Cardiac fibroblast (primary cell): ENCODE results near the gene NOG.

Experiments
- DNase-seq, 2 donors: peaks; one replicate each; pipeline versions ENCODE4 v3.0.0 to v3.0.0-alpha.2; 2010; ENCODE audit warnings: low read depth in 2 of 2
- H3K4me3 ChIP-seq, 2 donors: replicated peaks in 1 of 2; 1 replicate in 1 of 2; 2 replicates in 1 of 2; pipeline ENCODE4 v1.5.1; 2011; ENCODE audit warnings: low read depth in 2 of 2, low read length in 2 of 2, mild to moderate bottlenecking in 2 of 2, moderate library complexity in 1 of 2
- TF ChIP-seq, protein P1 (sequence below): IDR thresholded peaks from one replicate; pipeline ENCODE4 v1.5.1; 2011; ENCODE audit warnings: low read depth, mild to moderate bottlenecking, low read length, inconsistent platforms

The NOG gene

DNA sequence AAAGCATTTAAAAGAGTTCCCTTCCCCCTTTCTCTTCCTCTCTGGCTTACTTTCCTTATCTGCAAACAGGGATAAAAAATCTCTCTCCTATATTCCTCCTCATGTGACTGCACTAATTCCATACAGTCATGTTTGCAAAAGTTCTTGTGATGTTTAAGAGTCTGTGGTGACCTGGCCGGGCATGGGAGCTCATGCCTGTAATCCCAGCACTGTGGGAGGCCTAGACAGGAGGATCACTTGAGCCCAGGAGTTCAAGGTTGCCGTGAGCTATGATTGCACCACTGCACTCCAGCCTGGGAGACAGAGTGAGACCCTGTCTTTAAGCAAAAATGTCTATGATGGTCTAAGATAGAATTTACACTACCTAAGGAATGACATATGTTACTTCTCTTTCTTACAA is 19.6 kb downstream of the NOG start:
- H3K4me3 ChIP-seq, result no peak overlapping the region
- TF ChIP-seq, protein P1, sequence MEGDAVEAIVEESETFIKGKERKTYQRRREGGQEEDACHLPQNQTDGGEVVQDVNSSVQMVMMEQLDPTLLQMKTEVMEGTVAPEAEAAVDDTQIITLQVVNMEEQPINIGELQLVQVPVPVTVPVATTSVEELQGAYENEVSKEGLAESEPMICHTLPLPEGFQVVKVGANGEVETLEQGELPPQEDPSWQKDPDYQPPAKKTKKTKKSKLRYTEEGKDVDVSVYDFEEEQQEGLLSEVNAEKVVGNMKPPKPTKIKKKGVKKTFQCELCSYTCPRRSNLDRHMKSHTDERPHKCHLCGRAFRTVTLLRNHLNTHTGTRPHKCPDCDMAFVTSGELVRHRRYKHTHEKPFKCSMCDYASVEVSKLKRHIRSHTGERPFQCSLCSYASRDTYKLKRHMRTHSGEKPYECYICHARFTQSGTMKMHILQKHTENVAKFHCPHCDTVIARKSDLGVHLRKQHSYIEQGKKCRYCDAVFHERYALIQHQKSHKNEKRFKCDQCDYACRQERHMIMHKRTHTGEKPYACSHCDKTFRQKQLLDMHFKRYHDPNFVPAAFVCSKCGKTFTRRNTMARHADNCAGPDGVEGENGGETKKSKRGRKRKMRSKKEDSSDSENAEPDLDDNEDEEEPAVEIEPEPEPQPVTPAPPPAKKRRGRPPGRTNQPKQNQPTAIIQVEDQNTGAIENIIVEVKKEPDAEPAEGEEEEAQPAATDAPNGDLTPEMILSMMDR, result no peak

DNA sequence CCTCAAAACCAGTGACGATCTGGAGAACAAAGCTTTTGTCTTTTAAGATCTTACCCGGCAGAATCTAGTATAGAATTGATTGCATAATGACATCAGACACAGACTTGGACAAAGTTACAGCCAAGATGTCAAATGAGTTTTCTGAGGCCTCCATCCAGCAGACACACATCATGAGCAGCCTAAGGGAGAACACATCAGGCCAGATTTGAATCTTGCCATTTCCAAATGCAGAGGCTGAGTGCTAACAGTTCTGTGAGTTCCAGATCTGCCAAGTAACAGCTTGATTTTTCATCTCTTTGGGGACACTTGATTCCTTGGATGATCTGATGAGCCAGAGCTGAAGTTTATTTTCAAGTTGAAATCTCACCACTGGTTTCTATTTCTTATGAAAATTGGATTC is 21.0 kb downstream of the NOG start:
- TF ChIP-seq, protein P1, result no peak
- no peak for DNase-seq
- H3K4me3 ChIP-seq, result no peak overlapping the region

More for the DNA sequence above, 19.6 kb downstream of the NOG start:
- DNase-seq, result no peak

DNA sequence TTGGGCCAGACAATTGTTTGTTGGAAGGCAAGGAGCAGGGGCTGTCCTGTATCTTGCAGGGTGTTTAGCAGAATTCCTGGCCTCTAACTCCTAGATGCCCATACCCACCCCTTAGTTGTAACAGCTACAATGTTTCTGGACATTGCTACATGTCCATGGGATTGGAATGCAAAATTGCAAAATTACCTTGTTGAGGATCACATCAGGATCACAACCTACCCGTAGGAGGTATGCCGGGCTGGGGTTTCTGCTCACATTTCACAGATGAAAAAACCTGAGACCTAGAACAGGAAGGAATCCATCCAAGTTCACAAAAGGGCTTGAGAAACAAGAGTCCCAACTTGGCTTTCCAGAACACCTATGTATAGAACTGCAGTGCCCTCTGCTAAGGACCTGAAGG is 22.7 kb downstream of the NOG start:
- no peak overlapping the region for H3K4me3 ChIP-seq
- no peak for DNase-seq
- TF ChIP-seq, protein P1, result no peak

DNA sequence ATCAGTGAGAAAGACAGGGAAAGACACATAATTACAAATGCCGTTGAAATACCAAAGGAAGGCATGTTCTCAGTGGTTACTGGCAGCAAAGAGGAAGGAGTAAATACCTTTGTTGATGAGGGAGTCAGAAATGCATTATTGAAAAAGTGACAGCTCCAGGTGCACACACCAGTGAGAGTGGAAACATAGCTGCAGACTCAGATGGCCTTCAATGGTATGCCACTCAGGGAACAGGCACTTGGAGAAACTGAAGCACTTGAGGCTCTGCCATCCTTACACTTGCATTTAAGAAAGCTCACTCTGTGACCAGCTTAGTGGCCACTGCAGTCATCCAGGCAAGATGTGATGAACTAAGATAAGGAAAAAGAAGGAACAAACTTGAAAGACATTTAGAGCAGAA is 29.9 kb downstream of the NOG start:
- H3K4me3 ChIP-seq, result no peak overlapping the region
- TF ChIP-seq, protein P1, result no peak
- DNase-seq, result no peak

DNA sequence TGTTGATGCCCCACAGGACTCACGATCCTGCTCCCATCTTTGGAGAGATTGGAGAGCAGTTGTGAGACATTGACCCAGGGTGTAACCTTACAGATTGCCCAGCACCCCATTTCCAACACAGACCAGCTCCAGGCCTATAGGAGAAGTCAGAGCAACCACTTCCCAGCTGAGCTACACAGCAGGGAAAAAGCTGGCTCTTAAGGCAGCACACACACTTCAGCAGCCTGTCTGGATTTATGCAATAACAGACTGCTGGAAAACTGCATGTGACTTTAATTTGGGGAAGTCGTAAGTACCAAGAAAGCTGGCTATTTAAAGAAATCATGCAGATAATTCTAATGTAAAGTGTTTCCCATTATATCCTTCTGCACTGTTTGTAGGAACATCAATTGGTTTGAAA is 30.8 kb downstream of the NOG start:
- no peak overlapping the region for H3K4me3 ChIP-seq
- TF ChIP-seq, protein P1, result no peak
- DNase-seq, result no peak

DNA sequence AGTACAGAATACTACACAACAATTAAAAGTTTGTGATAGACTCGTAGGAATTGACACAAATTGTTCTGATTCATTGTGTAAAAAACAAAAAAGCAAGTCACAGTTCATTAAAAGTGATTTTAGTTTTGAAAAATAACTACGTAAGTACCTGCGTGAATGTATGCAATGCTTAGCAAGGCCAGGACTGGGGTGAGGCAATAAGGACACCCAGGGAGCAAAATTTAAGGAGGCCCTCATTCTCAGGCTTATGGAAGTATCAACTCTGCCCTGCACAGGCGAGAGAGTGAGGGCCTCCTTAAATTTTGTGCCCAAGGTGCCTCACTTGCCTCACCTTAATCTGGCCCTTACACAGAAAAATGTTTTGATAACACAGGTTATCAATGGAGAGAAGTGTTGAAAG is 31.4 kb downstream of the NOG start:
- TF ChIP-seq, protein P1, result no peak
- no peak for DNase-seq
- H3K4me3 ChIP-seq, result no peak overlapping the region

DNA sequence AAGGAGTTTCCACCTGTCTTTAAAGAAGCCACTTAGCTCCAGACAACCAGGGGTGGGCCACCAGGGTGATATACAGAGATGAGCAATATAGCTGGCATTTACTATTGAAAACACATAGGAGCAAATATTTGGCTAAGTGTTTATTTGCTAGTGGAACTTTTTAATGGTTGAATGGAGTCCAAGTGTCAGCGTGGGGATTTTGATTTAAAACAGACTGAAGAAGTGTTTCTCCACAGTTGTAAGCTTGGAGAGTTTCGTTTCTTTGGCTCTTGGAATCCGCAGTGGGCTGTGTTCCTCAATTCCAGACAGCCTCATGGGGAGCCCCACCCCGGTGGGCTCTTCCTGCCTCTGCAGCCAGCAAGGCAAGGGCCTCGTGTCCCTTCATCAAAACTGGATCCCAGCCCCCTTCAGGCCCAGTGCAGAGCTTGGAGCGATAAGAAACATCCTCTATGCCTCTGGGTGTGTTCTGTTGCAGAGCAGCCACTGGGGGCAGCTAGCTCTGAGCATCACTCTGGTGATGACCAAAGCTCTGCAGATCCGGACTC is 36.1 kb downstream of the NOG start:
- DNase-seq, result peak; percentile 2
- TF ChIP-seq, protein P1, result peak; percentile 28
- no peak overlapping the region for H3K4me3 ChIP-seq
